GM20431 (cell line): ENCODE results near the gene TBC1D5.
"Not testable (repeated sequence)": the region's sequence is repeated elsewhere in the genome, so short reads cannot be mapped to it uniquely, and the experiment has no call there.

Experiments
- in situ Hi-C: fragments of 300-500 bp; cut with MseI, MboI; formaldehyde crosslinking; loops from one replicate; pipeline ENCODE4 v1.15.0; 2020; ENCODE audit warnings: low sequenced_read_pairs; ENCODE audit not compliant: unreplicated experiment

TBC1D5 gene

DNA sequence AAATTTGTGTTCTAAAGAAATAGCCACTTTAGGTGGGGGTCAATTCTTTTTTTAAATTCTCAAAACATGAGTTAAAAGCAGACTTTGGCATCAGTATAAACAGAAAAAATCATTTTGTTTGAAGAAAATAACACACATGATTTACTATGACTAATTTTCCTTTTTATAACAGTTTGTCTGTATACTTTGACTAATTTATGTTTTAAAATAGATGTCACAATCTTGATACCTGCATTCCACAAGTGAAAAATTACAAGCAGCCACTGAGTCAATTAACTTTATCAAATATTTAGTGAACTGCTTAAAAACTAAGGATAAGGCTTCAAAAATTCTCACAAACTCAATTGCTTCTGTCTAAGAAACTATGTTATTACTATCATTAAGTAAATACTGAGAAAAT lies 235.0 kb downstream of the TBC1D5 start:
- in situ Hi-C loops: no loop called here

DNA sequence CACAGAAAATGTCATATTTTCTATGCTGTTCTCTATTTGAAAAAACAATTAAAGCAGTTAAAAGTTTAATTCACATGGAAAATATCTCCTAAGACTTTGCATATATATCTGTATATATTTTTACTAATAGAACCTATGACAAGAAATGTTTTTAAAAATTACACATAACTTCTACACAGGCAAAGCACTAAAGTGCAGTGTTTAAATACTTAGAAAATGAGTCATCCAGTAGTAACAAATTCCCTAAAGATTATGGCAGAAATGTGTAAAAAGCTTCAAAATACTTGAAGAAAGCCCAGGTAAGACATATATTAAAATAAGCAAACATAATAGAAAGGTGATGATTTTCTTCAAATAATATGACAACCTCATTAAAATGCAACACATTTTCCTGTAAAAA lies 236.6 kb downstream of the TBC1D5 start:
- in situ Hi-C loops: no loop called here

DNA sequence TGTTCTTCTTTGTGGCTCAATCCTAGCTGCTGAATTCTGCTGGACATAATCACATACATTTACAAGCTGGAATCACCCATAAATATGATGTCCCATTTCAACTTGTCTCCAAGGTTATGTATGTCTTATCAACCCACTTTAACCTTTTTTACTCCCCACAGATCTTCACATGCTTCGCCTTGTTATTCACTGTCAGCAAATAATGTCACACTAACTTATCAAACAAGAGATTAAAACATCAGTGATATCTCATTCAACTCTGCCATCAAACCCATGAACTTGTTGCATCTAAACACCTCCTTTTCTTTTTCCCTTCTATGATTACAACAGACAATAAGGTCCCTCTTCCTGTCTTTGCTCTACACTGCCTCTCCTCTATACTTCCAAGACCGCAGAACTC lies 240.7 kb downstream of the TBC1D5 start:
- in situ Hi-C loops: no loop called here

DNA sequence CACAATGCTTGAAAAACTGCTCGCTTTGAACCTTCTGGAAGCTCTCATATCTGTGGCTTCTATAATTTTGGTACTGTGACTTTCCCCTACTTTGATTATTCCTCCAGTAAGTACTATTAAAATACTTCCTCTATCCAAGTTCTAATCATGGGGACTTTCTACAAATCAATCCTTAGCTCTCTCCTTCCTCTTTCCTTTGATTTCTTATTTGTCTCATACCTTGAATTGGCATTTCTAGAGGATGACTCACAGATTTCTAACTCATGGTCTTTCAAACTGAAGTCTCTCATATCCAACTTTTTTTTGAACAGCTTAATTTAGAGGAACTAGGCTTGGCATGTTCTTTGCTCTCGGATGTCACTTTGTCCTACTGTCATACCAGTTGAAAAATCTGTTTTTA lies 241.8 kb downstream of the TBC1D5 start:
- in situ Hi-C loops: no loop called here

DNA sequence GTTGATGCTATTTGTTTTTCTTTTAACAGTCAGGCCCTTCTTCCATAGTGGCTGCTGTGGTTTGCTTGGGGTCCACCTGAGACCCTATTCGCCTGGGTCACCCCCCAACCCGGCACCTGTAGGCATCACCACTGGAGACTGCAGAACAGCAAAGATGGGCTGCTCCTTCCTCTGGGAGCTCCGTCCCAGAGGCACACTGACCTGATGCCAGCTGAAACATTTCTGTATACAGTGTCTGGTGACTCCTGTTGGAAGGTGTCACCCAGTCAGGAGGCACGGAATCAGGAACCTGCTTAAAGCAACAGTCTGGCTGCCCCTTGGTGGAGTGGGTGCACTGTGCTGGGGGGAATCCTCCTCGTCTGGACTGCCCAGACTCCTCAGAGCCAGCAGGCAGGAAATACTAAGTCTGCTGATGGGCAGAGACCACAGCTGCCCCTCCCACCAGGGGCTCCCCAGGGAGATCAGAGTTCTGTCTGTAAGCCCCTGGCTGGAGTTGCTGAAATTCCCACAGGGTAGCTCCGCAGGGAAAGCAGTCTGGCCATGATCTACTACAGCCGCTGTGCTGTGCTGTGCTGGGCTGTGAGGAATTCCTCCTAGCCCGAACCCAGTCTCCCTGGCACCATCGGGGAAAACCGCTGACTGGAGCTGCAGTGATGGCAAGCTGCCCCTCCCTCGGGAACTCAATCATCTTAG lies 248.2 kb downstream of the TBC1D5 start:
- in situ Hi-C loops: no loop called here

DNA sequence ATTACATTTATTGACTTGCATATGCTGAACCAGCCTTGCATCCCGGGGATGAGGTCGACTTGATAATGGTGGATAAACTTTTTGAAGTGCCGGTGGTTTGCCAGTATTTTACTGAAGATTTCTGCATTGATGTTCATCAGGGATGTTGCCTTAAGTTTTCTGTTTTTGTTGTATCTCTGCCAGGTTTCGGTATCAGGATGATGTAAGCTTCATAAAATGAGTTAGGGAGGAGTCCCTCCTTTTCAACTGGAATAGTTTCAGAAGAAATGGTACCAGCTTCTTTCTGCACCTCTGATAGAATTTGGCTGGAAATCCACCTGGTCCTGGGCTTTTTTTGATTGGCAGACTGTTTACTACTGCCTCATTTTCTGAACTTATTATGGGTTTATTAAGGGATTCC lies 250.8 kb downstream of the TBC1D5 start:
- in situ Hi-C loops: no loop called here

DNA sequence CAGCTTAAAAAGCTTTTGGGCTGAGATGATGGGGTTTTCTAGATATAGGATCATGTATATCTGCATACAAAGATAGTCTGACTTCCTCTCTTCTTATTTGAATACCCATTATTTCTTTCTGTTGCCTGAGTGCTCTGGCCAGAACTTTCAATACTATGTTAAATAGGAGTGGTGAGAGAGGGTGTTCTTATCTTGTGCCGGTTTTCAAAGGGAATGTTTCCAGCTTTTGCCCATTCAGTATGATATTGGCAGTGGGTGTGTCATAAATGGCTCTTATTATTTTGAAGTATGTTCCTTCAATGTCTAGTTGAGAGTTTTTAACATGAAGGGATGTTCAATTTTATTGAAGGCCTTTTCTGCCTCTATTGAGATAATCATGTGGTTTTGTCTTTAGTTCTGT lies 251.2 kb downstream of the TBC1D5 start:
- in situ Hi-C loops: not testable (repeated sequence)

DNA sequence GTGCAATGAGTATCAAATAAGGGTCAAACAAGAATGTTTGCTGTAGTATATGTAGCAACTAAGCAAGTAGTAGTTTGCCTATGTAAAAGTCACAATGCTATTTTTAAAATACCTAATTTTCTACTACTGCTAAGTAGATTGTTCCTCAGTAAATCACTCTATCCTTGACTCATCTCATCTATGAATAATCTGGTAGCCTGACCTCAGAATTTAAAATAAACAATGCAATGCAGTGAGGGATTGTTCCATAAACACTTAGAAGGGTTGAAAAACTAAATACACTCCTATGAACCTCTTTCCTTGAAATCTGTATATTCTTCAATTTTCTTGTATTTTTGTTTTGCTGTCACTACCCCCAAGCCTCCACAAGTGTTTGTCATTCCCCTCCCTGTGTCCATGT lies 253.3 kb downstream of the TBC1D5 start:
- in situ Hi-C loops: no loop called here

DNA sequence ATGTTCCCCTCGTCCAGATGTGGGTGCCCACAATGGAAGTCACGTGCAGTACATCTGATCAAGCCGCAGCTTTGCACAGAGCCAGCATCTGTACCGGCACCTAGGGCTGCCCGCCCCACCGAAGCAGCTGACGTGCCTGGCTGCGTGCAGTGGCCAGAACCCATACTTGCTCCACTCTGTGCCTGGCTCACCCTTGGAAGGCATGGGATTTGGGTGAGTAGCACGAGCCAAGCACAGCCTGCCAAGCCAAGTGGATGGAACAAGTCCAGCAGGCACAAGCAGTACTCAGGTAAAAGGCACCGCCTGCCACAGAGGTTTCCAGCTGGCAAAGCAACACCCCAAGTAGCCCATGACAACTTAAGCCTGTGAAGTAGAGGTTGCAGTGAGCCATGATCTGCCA lies 261.3 kb downstream of the TBC1D5 start:
- in situ Hi-C loops: no loop called here

DNA sequence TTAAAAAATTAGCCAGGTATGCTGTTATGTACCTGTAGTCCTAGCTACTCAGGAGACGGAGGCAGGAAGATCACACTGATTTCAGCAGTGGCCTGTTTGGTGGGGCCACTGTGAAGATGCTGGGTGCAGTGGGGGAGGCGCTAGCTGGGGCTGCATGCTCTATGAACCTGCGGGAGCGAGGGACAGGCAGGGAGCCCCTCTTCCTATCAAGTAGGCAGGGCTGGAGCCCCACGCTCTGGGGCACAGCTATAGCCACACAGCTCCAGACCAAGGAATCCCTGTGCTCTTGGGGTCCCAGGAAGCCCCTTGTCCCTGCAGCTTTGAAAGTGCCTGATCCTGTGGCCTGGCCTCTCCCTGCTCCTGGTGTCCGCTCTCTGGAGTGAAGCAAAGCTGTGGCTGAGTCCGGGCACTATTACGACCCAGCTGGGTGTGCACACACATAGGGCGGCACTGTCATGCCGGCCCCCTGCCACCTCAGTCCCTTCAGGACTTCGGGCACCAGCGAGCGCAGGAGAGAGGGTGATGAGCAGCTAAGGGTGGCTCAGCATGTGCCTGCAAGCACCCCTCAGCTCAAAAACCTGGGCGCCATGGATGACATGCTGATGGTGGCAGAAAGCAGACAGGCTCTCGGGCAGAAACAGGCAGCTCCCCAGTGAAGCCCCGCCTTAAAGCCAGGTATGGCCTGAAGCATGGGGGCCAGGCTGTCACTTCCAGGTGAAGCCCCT lies 262.6 kb downstream of the TBC1D5 start:
- in situ Hi-C loops: no loop called here

DNA sequence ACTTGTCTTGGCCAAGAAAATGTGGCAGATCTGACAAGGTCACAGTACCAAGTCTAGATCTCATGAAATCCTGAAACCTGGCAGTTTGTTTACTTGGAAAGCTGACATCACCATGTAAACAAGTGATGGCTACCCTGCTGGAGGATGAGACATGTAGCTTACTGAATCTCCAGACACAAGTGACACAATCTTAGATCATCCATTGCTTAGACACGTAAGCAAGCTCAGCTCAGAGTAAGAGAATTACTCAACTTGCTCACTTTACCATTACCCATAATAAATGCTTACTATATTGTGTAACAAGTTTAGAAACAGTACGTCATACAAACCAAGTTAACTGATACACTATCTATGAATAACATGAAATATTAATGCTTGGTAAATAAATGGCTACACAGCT lies 263.8 kb downstream of the TBC1D5 start:
- in situ Hi-C loops: no loop called here

DNA sequence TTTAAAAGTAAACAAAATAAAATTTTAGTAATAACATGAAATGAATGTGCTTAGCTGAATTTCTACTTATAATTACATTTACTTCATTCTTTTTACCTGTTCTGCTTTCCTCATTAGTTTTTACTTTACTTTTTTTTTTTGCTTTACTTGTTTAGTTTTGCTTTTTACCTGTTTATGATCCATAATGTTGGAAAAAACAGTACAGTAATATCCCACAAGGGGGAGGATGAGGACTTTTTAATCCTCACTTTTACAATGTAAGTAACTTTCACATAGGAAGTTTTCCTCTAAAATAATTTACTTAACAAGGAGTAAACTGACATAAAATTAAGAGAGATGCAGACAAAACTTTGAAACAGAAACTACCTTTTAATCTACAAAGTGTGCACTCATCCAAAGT lies 268.7 kb downstream of the TBC1D5 start:
- in situ Hi-C loops: no loop called here

DNA sequence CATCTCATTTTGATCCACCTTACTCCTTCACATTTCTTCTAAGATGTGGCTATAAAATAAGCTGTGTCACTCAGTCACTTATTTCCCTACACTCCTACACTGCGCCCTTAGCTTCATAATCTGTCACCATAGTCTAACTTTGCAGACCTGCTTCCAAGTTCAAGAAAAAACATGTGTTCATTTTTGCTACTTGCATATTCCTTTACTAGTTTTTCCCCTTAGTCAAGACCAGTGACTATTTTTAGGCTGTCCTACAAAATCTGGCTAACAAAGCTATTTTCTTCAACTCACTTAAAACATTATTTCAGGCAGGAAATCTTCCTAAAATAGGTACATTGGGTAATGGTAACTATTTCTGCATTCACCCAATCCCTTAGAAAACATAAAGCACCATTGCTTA lies 272.5 kb downstream of the TBC1D5 start:
- in situ Hi-C loops: no loop called here

DNA sequence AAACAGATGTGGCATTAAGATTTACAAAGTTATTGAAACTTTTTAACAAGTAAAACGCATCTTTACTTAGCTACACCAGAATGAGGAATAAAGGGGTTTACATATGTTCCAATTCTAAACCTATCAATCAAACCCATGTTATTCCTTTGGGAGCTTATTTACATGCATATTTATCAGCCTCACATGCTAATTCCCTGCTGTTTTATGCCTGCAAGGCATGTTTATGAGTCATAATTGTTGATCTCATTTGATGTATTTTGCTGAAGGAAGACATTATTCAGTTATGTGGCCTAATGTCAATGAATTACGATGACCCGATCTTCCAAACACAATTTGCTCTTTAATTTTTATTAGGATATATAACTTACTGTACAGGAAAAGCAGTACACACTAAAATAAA lies 272.9 kb downstream of the TBC1D5 start:
- in situ Hi-C loops: no loop called here

DNA sequence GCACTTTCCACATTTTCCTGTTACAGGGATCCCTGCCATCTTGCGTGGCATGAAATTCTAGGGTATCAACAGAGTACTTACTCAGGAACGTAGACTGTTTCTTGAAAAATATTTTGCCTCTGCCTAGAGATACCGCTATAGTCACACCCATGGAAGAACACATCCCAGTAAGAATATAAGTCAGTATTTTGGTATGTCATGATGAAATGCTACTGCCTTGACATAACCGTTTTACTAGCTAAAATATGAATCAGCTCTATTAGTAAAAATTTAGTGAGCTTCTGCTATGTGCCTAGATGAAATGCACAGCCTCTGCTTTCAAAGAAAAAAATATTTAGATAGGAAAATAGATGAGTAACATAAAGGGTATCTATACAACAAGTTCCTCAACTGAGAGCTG lies 276.4 kb downstream of the TBC1D5 start:
- in situ Hi-C loops: no loop called here

DNA sequence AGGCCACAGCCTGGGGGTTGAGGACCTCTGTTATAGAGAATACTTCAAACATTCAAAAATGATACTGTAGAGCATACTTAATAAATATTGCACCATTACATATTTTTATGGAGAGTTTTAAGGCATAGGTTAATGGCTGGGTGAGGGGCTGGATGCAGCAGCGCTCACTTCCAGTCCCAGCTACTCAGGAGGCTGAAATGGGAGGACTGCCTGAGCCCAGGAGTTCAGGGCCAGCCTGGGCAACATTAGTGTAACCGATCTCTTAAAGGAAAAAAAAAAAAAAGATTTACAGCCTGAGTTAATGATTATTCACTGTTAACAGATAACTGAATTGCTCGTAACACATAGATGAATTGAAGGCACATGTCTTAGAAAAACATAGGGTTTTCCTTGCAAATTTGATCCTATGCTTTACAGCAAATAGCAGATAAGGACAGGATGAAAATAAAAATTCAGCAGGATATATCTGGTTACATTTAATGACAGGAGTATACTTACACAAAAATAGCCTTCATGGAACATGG lies 282.9 kb downstream of the TBC1D5 start:
- in situ Hi-C loops: no loop called here

DNA sequence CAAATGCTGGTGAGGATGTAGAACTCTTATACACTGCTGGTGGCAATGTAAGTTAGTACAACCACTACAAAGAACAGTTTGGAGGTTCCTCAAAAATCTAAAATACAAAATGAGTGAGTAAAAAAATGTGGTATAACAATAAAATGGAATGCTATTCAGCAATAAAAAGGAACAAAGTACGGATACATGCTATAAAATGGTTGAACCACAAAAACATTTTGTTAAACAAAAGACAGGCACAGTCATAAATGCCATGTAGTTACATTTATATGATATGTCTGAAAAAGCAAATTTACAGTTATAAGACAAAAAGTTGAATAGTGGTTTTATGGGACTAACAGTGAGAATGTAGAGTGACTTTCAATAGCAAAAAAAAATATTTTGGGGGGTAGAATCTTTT lies 285.8 kb downstream of the TBC1D5 start:
- in situ Hi-C loops: no loop called here

DNA sequence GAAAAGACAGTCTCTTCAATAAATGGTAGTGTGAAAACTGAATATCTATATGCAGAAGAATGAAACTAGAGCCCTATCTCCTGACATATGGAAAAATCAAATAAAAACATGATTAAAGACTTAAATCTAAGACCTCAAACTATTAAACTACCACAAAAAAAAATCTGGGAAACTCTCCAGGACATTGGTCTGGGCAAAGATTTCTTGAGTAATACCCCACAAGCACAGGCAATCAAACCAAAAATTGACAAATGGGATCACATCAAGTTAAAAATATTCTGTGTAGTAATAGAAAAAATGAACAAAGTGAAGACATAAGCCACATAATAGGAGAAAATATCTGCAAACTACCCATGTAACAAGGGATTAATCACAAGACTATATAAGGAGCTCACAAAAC lies 286.4 kb downstream of the TBC1D5 start:
- in situ Hi-C loops: no loop called here

DNA sequence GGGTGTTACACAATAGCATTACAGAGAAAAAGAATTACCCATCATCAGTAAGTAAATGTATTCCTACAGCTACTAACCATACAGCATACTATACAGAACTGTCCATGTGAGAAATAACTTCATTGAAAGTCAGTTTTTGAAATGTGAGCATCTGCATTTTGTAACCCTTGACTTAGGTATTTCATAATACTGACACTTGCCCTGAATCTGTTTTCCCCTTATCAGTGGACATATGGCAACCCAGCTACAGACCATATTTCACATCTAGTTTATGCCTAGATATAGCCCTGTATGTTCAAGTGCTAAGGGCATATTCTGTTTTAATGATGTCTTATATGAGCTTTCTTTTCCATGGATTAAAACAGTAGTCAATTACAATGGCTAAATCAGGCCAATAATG lies 297.6 kb downstream of the TBC1D5 start:
- in situ Hi-C loops: loop anchor here (25.0 kb wide), 1 partner anchor 392 kb away; no protein-coding TSS in a partner anchor

DNA sequence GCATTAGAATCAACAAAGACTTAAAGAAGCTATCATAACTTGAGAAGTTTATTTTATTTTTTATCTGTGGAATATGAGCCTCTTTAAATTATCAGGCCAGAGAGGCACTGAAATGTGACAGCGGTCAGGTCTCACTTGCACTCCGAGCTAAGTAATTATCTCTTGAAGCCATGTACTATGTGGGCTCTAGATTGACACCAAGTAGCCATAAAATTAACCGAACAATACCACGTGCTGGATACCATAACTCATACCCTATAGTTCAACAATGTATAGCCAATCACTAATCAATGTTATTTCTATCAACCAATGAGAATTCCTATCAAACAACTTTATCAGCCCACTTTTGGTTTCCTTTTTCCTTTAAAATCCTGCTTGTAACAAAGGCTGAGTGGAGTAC lies 299.3 kb downstream of the TBC1D5 start:
- in situ Hi-C loops: loop anchor here (25.0 kb wide), 1 partner anchor 394 kb away; no protein-coding TSS in a partner anchor

DNA sequence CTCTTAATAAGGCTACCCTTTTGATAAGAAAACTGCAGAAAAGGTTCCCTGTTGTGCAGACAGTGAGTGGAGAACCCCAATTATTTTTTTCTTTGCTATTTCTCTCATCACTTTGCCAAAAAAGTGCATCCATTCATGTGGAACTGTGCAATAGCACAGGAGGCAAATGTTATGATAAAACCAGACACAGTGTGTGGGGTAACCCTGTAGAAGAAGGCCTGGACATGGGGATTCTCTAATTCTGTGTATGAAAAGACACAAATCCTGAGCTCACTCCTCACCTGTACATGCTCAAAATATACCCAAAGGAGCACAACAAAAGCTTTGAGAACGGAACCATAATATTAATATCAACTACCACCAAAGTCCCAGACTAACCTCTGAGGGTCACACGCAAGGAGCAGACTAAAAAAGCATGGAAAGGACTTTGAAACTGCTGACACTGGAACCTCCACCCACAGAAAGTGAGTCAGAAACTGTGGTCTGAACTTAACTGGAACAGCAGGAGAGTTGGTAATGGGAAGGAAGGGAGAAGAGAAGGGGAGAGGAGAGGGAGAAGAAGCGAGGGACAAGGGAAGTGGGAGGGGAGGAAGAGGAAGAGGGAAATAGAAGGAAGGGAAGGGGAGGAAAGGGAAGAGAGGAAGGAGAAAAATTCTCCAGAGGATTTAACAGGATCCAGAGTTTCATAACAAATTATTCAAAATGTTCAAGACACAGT lies 299.9 kb downstream of the TBC1D5 start:
- in situ Hi-C loops: loop anchor here (25.0 kb wide), 1 partner anchor 395 kb away; no protein-coding TSS in a partner anchor
